ENCODE data around the gene CDC6. TPM values are rescaled to one million over a fixed set of nuclear protein-coding genes. Genes with fewer than 3 reads are reported as not detected.

Gene CDC6
- total RNA-seq, 4 donors from 2014 or later, result 0.54 to 2.2 (median 1.2) TPM; not detected in 1

DNA sequence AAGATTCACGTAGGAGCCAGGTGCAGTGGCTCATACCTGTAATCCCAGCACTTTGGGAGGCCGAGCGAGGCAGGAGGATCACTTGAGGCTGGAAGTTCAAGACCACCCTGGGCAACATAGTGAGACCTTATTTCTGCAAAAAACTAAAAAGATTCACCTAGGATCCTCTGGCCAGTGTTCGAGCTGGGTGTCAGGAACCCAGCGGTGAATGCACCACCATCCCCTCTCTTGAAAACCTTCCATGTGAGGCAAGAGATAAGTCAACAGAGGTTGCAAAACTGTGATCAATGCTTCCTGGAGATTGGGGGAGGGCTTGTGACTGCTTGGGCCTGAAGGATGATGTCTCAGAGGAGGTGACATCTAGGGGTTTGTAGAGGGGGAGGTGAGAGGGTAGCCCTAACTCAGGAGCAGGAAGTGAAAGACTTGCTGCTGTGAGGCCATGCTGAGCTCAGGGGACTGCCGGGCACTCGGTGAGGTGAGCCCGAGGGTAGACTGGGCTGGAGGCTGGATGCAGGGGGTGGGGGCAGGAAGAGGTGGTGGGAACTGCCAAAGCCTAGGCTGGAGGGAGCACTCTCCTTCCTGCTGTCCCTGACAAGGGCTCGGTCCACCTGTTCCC, 65.2 kb downstream of the CDC6 start:
- WGBS, 2 donors (ENCODE audit: low coverage in 1 of 2), result 80 to 93% methylated on average over 2 to 6 of the region's 9 CpGs
- Histone ChIP-seq H3K36me3 (peaks cover 0 to 88% of the 10 kb centered on the region in 2 donors), H3K27ac (peak overlapping the region in 1 of 4 donors; percentile 95), H3K4me3 (no peak overlapping the region), H3K27me3 (no peaks in the 10 kb centered on the region), H3K9me3 (no peaks in the 10 kb centered on the region), H3K4me1 (peaks cover 9 to 93% (median 45%) of the 10 kb centered on the region in 3 donors)
- TF ChIP-seq POLR2AphosphoS5 (IDR thresholded peaks at IDR 0.05) (no peak), POLR2A (IDR thresholded peaks at IDR 0.05) (no peak), EP300 (IDR thresholded peaks at IDR 0.05) (no peak)
- TF ChIP-seq, protein P1, sequence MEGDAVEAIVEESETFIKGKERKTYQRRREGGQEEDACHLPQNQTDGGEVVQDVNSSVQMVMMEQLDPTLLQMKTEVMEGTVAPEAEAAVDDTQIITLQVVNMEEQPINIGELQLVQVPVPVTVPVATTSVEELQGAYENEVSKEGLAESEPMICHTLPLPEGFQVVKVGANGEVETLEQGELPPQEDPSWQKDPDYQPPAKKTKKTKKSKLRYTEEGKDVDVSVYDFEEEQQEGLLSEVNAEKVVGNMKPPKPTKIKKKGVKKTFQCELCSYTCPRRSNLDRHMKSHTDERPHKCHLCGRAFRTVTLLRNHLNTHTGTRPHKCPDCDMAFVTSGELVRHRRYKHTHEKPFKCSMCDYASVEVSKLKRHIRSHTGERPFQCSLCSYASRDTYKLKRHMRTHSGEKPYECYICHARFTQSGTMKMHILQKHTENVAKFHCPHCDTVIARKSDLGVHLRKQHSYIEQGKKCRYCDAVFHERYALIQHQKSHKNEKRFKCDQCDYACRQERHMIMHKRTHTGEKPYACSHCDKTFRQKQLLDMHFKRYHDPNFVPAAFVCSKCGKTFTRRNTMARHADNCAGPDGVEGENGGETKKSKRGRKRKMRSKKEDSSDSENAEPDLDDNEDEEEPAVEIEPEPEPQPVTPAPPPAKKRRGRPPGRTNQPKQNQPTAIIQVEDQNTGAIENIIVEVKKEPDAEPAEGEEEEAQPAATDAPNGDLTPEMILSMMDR (IDR thresholded peaks at IDR 0.05), result no peak
- no peak for ATAC-seq

Other genes starting within 250 kb of the CDC6 start
- 10 to 100 TPM; 42.1 to 57.9 (median 50.3) TPM for gene MED24, start 233.5 kb upstream of the CDC6 start, total RNA-seq
- 100 to 1,000 TPM in 2 of 4 donors, 10 to 100 TPM in 2; 84.8 to 133 (median 102) TPM for gene THRA, start 224.9 kb upstream of the CDC6 start, total RNA-seq
- gene NR1D1, start 187.3 kb upstream of the CDC6 start, total RNA-seq, result 10 to 100 TPM in 3 of 4 donors, 1 to 10 TPM in 1; 1.5 to 20.4 (median 18.3) TPM
- gene MSL1, start 165.9 kb upstream of the CDC6 start, total RNA-seq, result 100 to 1,000 TPM in 1 of 4 donors, 10 to 100 TPM in 3; 67.0 to 107 (median 88.1) TPM
- gene CASC3, start 147.3 kb upstream of the CDC6 start, total RNA-seq, result 100 to 1,000 TPM in 1 of 4 donors, 10 to 100 TPM in 3; 63.1 to 114 (median 89.1) TPM
- 1 to 10 TPM; 2.4 to 5.2 (median 3.3) TPM for gene RAPGEFL1, start 110.4 kb upstream of the CDC6 start, total RNA-seq
- gene WIPF2, start 68.6 kb upstream of the CDC6 start, total RNA-seq, result 10 to 100 TPM; 10.2 to 18.2 (median 13.5) TPM
- 10 to 100 TPM; 18.5 to 41.8 (median 28.5) TPM for gene RARA, start 21.3 kb downstream of the CDC6 start, total RNA-seq
- 1 to 10 TPM in 1 of 4 donors, not detected in 3; 2.5 TPM for gene GJD3, start 76.9 kb downstream of the CDC6 start, total RNA-seq
- 1 to 10 TPM in 1 of 4 donors, under 1 TPM in 3; 0.40 to 4.3 (median 0.79) TPM for gene TOP2A, start 130.0 kb downstream of the CDC6 start, total RNA-seq
- 100 to 1,000 TPM; 209 to 428 (median 281) TPM for gene IGFBP4, start 155.6 kb downstream of the CDC6 start, total RNA-seq
- 1 to 10 TPM in 1 of 4 donors, not detected in 3; 2.2 TPM for gene TNS4, start 213.7 kb downstream of the CDC6 start, total RNA-seq

All from gastroesophageal sphincter (tissue), 4 donors.